PFSK-1 (cell line): ENCODE data around the gene IL23A. TPM values are rescaled to one million over a fixed set of nuclear protein-coding genes. Genes with fewer than 3 reads are reported as not detected.

Experiments
- FOXP2 ChIP-seq: optimal IDR thresholded peaks from 2 replicates; pipeline ENCODE3; 2011; ENCODE audit warnings: borderline replicate concordance, control low read depth, inconsistent platforms; ENCODE audit not compliant: insufficient read depth; ENCODE audit errors: extremely low read length, extremely low read depth
- POLR2AphosphoS5 ChIP-seq: IDR thresholded peaks from 2 replicates; pipeline ENCODE4 v1.6.1; 2012; ENCODE audit warnings: low read depth, mild to moderate bottlenecking, control low read depth, low read length, moderate library complexity
- SIN3A ChIP-seq: IDR thresholded peaks from 2 replicates; pipeline ENCODE4 v1.6.1; 2012; ENCODE audit warnings: mild to moderate bottlenecking, low read length, moderate library complexity, borderline replicate concordance; ENCODE audit not compliant: insufficient read depth
- TAF1 ChIP-seq: IDR thresholded peaks from 2 replicates; pipeline ENCODE4 v1.6.1; 2012; ENCODE audit warnings: low read length, control low read depth, borderline replicate concordance; ENCODE audit not compliant: insufficient read depth
- polyA plus RNA-seq: library from polyadenylated mRNA; unstranded; fragments of >200 nt; gene quantifications from one replicate; pipeline ENCODE4 v1.2.1, GENCODE V29; 2012; ENCODE audit warnings: low read depth, missing spikeins; ENCODE audit not compliant: insufficient read length
- TF ChIP-seq, protein P1 (sequence below), 2 experiments: IDR thresholded peaks; 2 replicates each; pipeline versions ENCODE4 v1.6.1 to v1.8.0; 2011 to 2012; ENCODE audit warnings: low read depth in 2 of 2, low read length in 2 of 2, control low read depth in 1 of 2, inconsistent platforms in 1 of 2, mild to moderate bottlenecking in 1 of 2, moderate library complexity in 1 of 2; ENCODE audit not compliant: insufficient read depth in 1 of 2

IL23A gene, protein sequence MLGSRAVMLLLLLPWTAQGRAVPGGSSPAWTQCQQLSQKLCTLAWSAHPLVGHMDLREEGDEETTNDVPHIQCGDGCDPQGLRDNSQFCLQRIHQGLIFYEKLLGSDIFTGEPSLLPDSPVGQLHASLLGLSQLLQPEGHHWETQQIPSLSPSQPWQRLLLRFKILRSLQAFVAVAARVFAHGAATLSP
- not detected for polyA plus RNA-seq

DNA sequence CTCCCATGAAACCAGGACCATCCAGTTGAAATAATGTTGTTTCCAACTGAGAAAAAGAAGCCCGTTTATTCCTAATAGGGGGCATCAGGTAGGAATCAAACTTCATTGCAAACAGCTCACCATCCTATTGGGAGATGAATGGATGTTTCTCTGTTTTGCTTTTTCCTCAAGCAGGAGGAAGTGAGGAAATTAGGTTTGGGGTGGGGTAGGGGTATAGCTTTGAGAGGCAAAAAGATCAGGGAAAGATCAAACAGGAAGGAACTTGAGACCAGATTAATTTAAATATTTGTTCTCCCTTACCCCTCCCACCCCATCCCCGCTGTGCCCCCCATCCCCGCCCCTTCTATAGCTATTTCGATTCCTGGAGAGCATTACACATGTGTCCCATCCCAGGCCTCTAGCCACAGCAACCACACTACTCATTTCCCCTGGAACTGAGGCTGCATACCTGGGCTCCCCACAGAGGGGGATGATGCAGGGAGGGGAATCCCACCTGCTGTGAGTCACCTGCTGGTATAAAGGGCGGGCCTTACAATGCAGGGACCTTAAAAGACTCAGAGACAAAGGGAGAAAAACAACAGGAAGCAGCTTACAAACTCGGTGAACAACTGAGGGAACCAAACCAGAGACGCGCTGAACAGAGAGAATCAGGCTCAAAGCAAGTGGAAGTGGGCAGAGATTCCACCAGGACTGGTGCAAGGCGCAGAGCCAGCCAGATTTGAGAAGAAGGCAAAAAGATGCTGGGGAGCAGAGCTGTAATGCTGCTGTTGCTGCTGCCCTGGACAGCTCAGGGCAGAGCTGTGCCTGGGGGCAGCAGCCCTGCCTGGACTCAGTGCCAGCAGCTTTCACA is at the start of gene IL23A:
TSS of gene IL23A (plus strand) at position 577 of the 850 bp plus-strand sequence. CDS start at position 738, 161 bp downstream.
- TF ChIP-seq, protein P1, sequence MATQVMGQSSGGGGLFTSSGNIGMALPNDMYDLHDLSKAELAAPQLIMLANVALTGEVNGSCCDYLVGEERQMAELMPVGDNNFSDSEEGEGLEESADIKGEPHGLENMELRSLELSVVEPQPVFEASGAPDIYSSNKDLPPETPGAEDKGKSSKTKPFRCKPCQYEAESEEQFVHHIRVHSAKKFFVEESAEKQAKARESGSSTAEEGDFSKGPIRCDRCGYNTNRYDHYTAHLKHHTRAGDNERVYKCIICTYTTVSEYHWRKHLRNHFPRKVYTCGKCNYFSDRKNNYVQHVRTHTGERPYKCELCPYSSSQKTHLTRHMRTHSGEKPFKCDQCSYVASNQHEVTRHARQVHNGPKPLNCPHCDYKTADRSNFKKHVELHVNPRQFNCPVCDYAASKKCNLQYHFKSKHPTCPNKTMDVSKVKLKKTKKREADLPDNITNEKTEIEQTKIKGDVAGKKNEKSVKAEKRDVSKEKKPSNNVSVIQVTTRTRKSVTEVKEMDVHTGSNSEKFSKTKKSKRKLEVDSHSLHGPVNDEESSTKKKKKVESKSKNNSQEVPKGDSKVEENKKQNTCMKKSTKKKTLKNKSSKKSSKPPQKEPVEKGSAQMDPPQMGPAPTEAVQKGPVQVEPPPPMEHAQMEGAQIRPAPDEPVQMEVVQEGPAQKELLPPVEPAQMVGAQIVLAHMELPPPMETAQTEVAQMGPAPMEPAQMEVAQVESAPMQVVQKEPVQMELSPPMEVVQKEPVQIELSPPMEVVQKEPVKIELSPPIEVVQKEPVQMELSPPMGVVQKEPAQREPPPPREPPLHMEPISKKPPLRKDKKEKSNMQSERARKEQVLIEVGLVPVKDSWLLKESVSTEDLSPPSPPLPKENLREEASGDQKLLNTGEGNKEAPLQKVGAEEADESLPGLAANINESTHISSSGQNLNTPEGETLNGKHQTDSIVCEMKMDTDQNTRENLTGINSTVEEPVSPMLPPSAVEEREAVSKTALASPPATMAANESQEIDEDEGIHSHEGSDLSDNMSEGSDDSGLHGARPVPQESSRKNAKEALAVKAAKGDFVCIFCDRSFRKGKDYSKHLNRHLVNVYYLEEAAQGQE (IDR thresholded peaks at IDR 0.05; ENCODE audit: insufficient read depth in 1 of 2, low read depth in 2 of 2, low read length in 2 of 2), result no peak
- TF ChIP-seq SIN3A (no peak), TAF1 (no peak), FOXP2 (no peak), POLR2AphosphoS5 (no peak)

DNA sequence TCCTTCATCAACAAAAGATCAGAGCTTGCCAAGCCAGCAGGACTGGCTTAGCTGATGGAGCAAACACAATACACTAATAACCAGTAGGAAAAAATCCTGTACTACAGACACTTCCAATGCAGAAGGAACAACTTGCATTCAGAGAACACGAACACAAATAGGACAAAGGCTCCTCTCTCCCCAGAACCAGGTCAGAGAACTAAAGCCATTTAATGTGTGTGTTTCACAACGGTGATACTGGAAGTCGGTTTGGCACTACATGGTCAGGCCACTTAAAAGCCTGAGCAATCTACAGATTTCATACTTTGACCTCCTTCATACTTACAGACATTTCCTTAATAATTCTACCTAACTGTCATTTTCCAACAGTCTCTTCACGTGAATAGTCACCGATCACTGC is 44.9 kb upstream of the IL23A start:
- no peak for TF ChIP-seq SIN3A
- no peak for TF ChIP-seq POLR2AphosphoS5
- TF ChIP-seq TAF1, result no peak
- no peak for TF ChIP-seq FOXP2
- TF ChIP-seq, protein P1 (IDR thresholded peaks at IDR 0.05; ENCODE audit: insufficient read depth in 1 of 2, low read depth in 2 of 2, low read length in 2 of 2), result no peak

DNA sequence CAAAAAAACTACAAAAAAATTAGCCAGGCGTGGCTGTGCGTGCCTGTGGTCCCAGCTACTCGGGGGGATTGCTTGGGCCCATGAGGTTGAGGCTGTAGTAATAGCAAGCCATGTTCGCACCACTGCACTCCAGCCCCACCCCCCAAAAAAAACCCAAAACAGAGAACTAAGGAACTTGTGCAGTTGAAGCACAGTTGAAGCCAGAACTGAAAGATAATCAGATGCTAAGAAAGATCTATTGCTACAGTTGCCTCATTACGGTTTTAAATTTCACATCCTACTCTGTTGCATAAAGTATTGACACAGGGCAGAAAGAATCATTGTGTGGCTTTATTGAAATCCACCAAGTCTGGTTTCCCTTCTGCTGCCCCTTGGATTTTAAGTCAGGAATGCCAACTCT is 42.4 kb upstream of the IL23A start:
- no peak for TF ChIP-seq SIN3A
- no peak for TF ChIP-seq POLR2AphosphoS5
- no peak for TF ChIP-seq FOXP2
- no peak for TF ChIP-seq TAF1
- TF ChIP-seq, protein P1 (IDR thresholded peaks at IDR 0.05; ENCODE audit: insufficient read depth in 1 of 2, low read depth in 2 of 2, low read length in 2 of 2), result no peak

DNA sequence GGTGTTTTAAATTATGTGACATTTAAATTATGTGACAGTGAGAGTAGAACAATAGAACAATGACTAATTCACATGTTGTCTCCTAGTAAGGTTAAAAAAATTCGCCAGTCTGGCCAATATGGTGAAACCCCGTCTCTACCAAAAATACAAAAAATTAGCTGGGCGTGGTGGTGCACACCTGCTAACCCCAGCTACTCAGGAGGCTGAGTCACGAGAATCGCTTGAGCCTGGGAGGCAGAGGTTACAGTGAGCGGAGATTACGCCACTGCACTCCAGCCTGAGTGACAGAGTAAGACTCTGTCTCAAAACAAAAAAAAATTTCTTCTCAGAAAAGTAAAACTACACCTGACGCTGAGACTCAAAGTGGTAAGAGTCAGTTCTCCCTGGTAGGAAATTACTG is 41.3 kb upstream of the IL23A start:
- TF ChIP-seq TAF1 (no peak), SIN3A (no peak), POLR2AphosphoS5 (no peak), FOXP2 (no peak)
- TF ChIP-seq, protein P1 (IDR thresholded peaks at IDR 0.05; ENCODE audit: insufficient read depth in 1 of 2, low read depth in 2 of 2, low read length in 2 of 2), result no peak
